H1 (cell line): ENCODE data around the gene SLC12A7. TPM values are rescaled to one million over a fixed set of nuclear protein-coding genes. Genes with fewer than 3 reads are reported as not detected.
A peak's percentile ranks its signal among the peaks of the same experiment; 100 is the strongest.

ENCODE experiments used
- CTCF ChIA-PET: fragments of 300-600 bp; sonication (Branson Sonifier 250); formaldehyde crosslinking; loops from one replicate; lab custom pipeline; 2021; ENCODE audit not compliant: partially characterized antibody; lab: Charles Lee
- POLR2A ChIA-PET: fragments of 300-600 bp; sonication (Branson Sonifier 250); formaldehyde crosslinking; loops from one replicate; lab custom pipeline; 2021; ENCODE audit warnings: inconsistent platforms; ENCODE audit not compliant: partially characterized antibody; lab: Charles Lee
- DNase-seq, 2 experiments: peaks; one replicate each; pipeline versions ENCODE4 v3.0.0 to v3.0.0-alpha.2; 2010 to 2022; ENCODE audit warnings: low spot score in 2 of 2, low read depth in 1 of 2, mixed read lengths in 1 of 2
- FAIRE-seq: peaks from 2 replicates; lab custom pipeline; 2011; peaks lifted over from hg19 to GRCh38; lab: Jason Lieb, UNC
- H2AFZ ChIP-seq: 2 replicates; pipeline ENCODE4 v1.8.1; 2012; ENCODE audit warnings: low read length, inconsistent platforms
- H2AK5ac ChIP-seq: 2 replicates; pipeline ENCODE4 v1.6.1; 2013; ENCODE audit warnings: low read depth, low read length
- H2BK120ac ChIP-seq: replicated peaks from 2 replicates; pipeline ENCODE3; 2013; ENCODE audit warnings: low read depth, low read length, inconsistent platforms
- H2BK12ac ChIP-seq: 2 replicates; pipeline ENCODE4 v1.6.1; 2013; ENCODE audit warnings: low read depth, low read length
- H2BK15ac ChIP-seq: 2 replicates; pipeline ENCODE4 v1.6.1; 2013; ENCODE audit warnings: low read length
- H2BK20ac ChIP-seq: 2 replicates; pipeline ENCODE4 v1.6.1; 2013; ENCODE audit warnings: low read length
- H2BK5ac ChIP-seq: 2 replicates; pipeline ENCODE4 v1.6.1; 2013; ENCODE audit warnings: low read depth, low read length
- H3K14ac ChIP-seq: 2 replicates; pipeline ENCODE4 v1.6.1; 2013; ENCODE audit warnings: inconsistent platforms; ENCODE audit not compliant: insufficient read length
- H3K18ac ChIP-seq: 2 replicates; pipeline ENCODE4 v1.6.1; 2013; ENCODE audit warnings: low read length; ENCODE audit errors: extremely low read depth
- H3K23ac ChIP-seq: 2 replicates; pipeline ENCODE4 v1.6.1; 2013; ENCODE audit warnings: inconsistent platforms; ENCODE audit not compliant: insufficient read length
- H3K23me2 ChIP-seq: 2 replicates; pipeline ENCODE4 v1.6.1; 2013; ENCODE audit warnings: low read depth, low read length
- H3K27ac ChIP-seq: 2 replicates; pipeline ENCODE4 v1.6.1; 2011; ENCODE audit warnings: low read depth, low read length, inconsistent platforms
- H3K27me3 ChIP-seq, 4 experiments: replicated peaks in 1 of 4; 1 replicate in 1 of 4; 2 replicates in 3 of 4; pipeline versions ENCODE4 v1.6.1 to v1.8.1; 2011 to 2013; ENCODE audit warnings: low read length in 3 of 4, mild to moderate bottlenecking in 3 of 4, inconsistent platforms in 2 of 4, mixed read lengths in 2 of 4, moderate library complexity in 1 of 4; ENCODE audit not compliant: control insufficient read depth in 3 of 4, insufficient read depth in 3 of 4; ENCODE audit errors: extremely low read depth in 1 of 4
- H3K36me3 ChIP-seq, 4 experiments: 2 replicates each; pipeline versions ENCODE4 v1.6.1 to v1.8.1; 2011 to 2013; ENCODE audit warnings: mild to moderate bottlenecking in 4 of 4, low read length in 3 of 4, moderate library complexity in 2 of 4, control low read depth in 1 of 4, inconsistent platforms in 1 of 4; ENCODE audit not compliant: insufficient read depth in 4 of 4, control insufficient read depth in 2 of 4
- H3K4ac ChIP-seq: replicated peaks from 2 replicates; pipeline ENCODE3; 2013; ENCODE audit warnings: low read length, low read depth, mixed read lengths, inconsistent platforms; ENCODE audit not compliant: insufficient read length
- H3K4me1 ChIP-seq, 4 experiments: replicated peaks in 1 of 4; 1 replicate in 1 of 4; 2 replicates in 3 of 4; pipeline versions ENCODE4 v1.6.1 to v1.8.1; 2011 to 2013; ENCODE audit warnings: low read length in 3 of 4, inconsistent platforms in 2 of 4, mixed read lengths in 1 of 4; ENCODE audit not compliant: insufficient read depth in 4 of 4, control insufficient read depth in 3 of 4
- H3K4me2 ChIP-seq, 2 experiments: 2 replicates each; pipeline versions ENCODE4 v1.6.1 to v1.8.1; 2011 to 2013; ENCODE audit warnings: low read depth in 2 of 2, low read length in 2 of 2, control low read depth in 1 of 2, inconsistent platforms in 1 of 2, mild to moderate bottlenecking in 1 of 2; ENCODE audit not compliant: insufficient read depth in 1 of 2
- H3K4me3 ChIP-seq, 4 experiments: fragments of 200-600, 300-600 bp in 1 of 4; sonication (generic), shearing (Covaris generic), sonication (Bioruptor Twin) in 1 of 4; 2 replicates each; pipeline versions ENCODE4 v1.5.1 to v1.8.1; 2011 to 2016; ENCODE audit warnings: low read length in 4 of 4, low read depth in 3 of 4, control low read depth in 2 of 4, inconsistent platforms in 2 of 4, mild to moderate bottlenecking in 2 of 4, mixed read lengths in 1 of 4, moderate library complexity in 1 of 4; ENCODE audit not compliant: insufficient read depth in 2 of 4; ENCODE audit errors: extremely low read depth in 1 of 4
- H3K56ac ChIP-seq: replicated peaks from 2 replicates; pipeline ENCODE3; 2013; ENCODE audit warnings: low read depth, mild to moderate bottlenecking, mixed read lengths, low read length, inconsistent platforms; ENCODE audit not compliant: insufficient read length
- H3K79me1 ChIP-seq: 2 replicates; pipeline ENCODE4 v1.6.1; 2013; ENCODE audit warnings: low read depth, low read length, control low read depth
- H3K79me2 ChIP-seq, 2 experiments: 2 replicates each; pipeline versions ENCODE4 v1.6.1 to v1.8.1; 2012 to 2013; ENCODE audit warnings: low read length in 2 of 2, mild to moderate bottlenecking in 2 of 2, inconsistent platforms in 1 of 2; ENCODE audit not compliant: insufficient read depth in 2 of 2, control insufficient read depth in 1 of 2
- H3K9ac ChIP-seq, 4 experiments: replicated peaks in 1 of 4; 1 replicate in 1 of 4; 2 replicates in 3 of 4; pipeline versions ENCODE4 v1.6.1 to v1.8.1; 2011 to 2013; ENCODE audit warnings: low read depth in 3 of 4, low read length in 3 of 4, control low read depth in 2 of 4, mild to moderate bottlenecking in 2 of 4, moderate library complexity in 2 of 4, inconsistent platforms in 1 of 4; ENCODE audit errors: extremely low read depth in 1 of 4
- H3K9me3 ChIP-seq, 2 experiments: 2 replicates each; pipeline versions ENCODE4 v1.6.1 to v1.8.1; 2012 to 2013; ENCODE audit warnings: mild to moderate bottlenecking in 2 of 2, moderate library complexity in 2 of 2, control low read depth in 1 of 2, inconsistent platforms in 1 of 2, low read depth in 1 of 2, low read length in 1 of 2, mixed read lengths in 1 of 2; ENCODE audit not compliant: insufficient read depth in 2 of 2
- H4K20me1 ChIP-seq, 2 experiments: replicated peaks in 1 of 2; 2 replicates each; pipeline versions ENCODE3 to v1.8.1; 2011 to 2013; ENCODE audit warnings: inconsistent platforms in 2 of 2, low read length in 2 of 2, mild to moderate bottlenecking in 1 of 2; ENCODE audit not compliant: insufficient read depth in 2 of 2, control insufficient read depth in 1 of 2
- H4K5ac ChIP-seq: 2 replicates; pipeline ENCODE4 v1.6.1; 2013; ENCODE audit warnings: low read length, low read depth, mixed read lengths, inconsistent platforms; ENCODE audit not compliant: insufficient read length
- H4K8ac ChIP-seq: 2 replicates; pipeline ENCODE4 v1.8.0; 2013; ENCODE audit warnings: mild to moderate bottlenecking, moderate library complexity, low read length, inconsistent platforms; ENCODE audit not compliant: insufficient read depth; ENCODE audit errors: extremely low read depth
- H4K91ac ChIP-seq: replicated peaks from 2 replicates; pipeline ENCODE3; 2013; ENCODE audit warnings: low read length, mixed read lengths, inconsistent platforms; ENCODE audit not compliant: insufficient read length
- ATF3 ChIP-seq: IDR thresholded peaks from 2 replicates; pipeline ENCODE4 v1.6.1; 2011; ENCODE audit warnings: low read depth, mild to moderate bottlenecking, low read length; ENCODE audit not compliant: insufficient read depth
- BACH1 ChIP-seq: IDR thresholded peaks from 2 replicates; pipeline ENCODE4 v1.6.1; 2012; ENCODE audit warnings: low read length, improper control_type of control experiment
- CBX5 ChIP-seq: fragments of 300-800, 300-1000 bp; sonication (generic); IDR thresholded peaks from 2 replicates; pipeline ENCODE4 v1.7.1; 2016; ENCODE audit warnings: antibody characterized with exemption, low read length, low read depth
- CHD2 ChIP-seq: IDR thresholded peaks from 2 replicates; pipeline ENCODE4 v1.6.1; 2012; ENCODE audit warnings: low read length, improper control_type of control experiment
- CREB1 ChIP-seq: IDR thresholded peaks from 2 replicates; pipeline ENCODE4 v1.6.1; 2012; ENCODE audit warnings: inconsistent platforms
- CTBP2 ChIP-seq: IDR thresholded peaks from 2 replicates; pipeline ENCODE4 v1.7.0; 2011; ENCODE audit warnings: borderline replicate concordance, mild to moderate bottlenecking, moderate library complexity, mixed read lengths, low read length; ENCODE audit not compliant: insufficient read depth, insufficient read length
- FOSL1 ChIP-seq: IDR thresholded peaks from 2 replicates; pipeline ENCODE4 v1.6.1; 2011; ENCODE audit warnings: mild to moderate bottlenecking, low read depth, low read length, moderate library complexity; ENCODE audit not compliant: insufficient read depth
- HDAC2 ChIP-seq, 2 experiments: fragments of 300-600 bp in 1 of 2; sonication (generic) in 1 of 2; IDR thresholded peaks; 2 replicates each; pipeline ENCODE4 v1.6.1; 2011 to 2012; ENCODE audit warnings: low read depth in 2 of 2, low read length in 2 of 2, mild to moderate bottlenecking in 2 of 2, moderate library complexity in 2 of 2, borderline replicate concordance in 1 of 2, inconsistent platforms in 1 of 2
- JUND ChIP-seq: IDR thresholded peaks from 2 replicates; pipeline ENCODE4 v1.6.1; 2011; ENCODE audit warnings: mild to moderate bottlenecking, improper control_type of control experiment, low read length
- KDM4A ChIP-seq: IDR thresholded peaks from one replicate; pipeline ENCODE4 v1.7.1; 2012; ENCODE audit warnings: low read depth, mild to moderate bottlenecking, moderate library complexity, low read length, inconsistent platforms; ENCODE audit not compliant: severe bottlenecking
- POLR2AphosphoS5 ChIP-seq: IDR thresholded peaks from 2 replicates; pipeline ENCODE4 v1.6.1; 2011; ENCODE audit warnings: low read depth, low read length
- SIX5 ChIP-seq: IDR thresholded peaks from 2 replicates; pipeline ENCODE4 v1.6.1; 2011; ENCODE audit warnings: mild to moderate bottlenecking, low read depth, low read length
- WGBS, 2 experiments: shearing (Covaris generic) in 1 of 2; methylation state at CpG; one replicate each; pipeline versions ENCODE4 v1.1.6 to v1.1.7; 2013 to 2015; ENCODE audit warnings: low lambda C conversion rate in 2 of 2, mixed read lengths in 2 of 2, inconsistent platforms in 1 of 2, low coverage in 1 of 2, missing lambda C conversion rate in 1 of 2; ENCODE audit not compliant: insufficient replicate concordance in 2 of 2, insufficient coverage in 1 of 2, insufficient read length in 1 of 2; ENCODE audit errors: extremely low coverage in 1 of 2, missing lambda C conversion rate in 1 of 2; 5-methylcytosine and 5-hydroxymethylcytosine counted together
- polyA plus RNA-seq, 7 experiments: library from polyadenylated mRNA; depleted of rRNA in 3 of 7; stranded (reverse) in 5 of 7; unstranded in 2 of 7; fragments of >200 nt in 5 of 7; fragments of 200-250 nt in 2 of 7; gene quantifications; 1 replicate in 5 of 7; 2 replicates in 1 of 7; 4 replicates in 1 of 7; pipeline versions ENCODE4 v1.2.1 to v1.2.3, GENCODE V29; 2011 to 2013; ENCODE audit warnings: missing spikeins in 2 of 7, mixed read lengths in 2 of 7
- total RNA-seq: library from RNA; stranded (reverse); fragmentation: NEBNext Ultra II Directional; extraction: Animal tissue kit (Norgen Biotek cat#: 25700); gene quantifications from 2 replicates; pipeline ENCODE4 v1.2.1, GENCODE V29; 2021

Gene SLC12A7
- total and polyA plus RNA-seq, 2 of the 8 experiments (the other 6 are each of a cell fraction or from before 2014, with no cell fraction given), result 23.5 to 39.7 TPM

GRCh38 chr5:1118231-1118698 lies 6.4 kb upstream of the SLC12A7 start:
- no peaks in the 10 kb centered on the region for H4K20me1 ChIP-seq
- no peak overlapping the region for H2AFZ ChIP-seq
- no peak overlapping the region for H3K18ac ChIP-seq
- H2BK120ac ChIP-seq, result no peak overlapping the region
- no peaks in the 10 kb centered on the region for H3K9me3 ChIP-seq
- H3K23ac ChIP-seq, result no peak overlapping the region
- no peak overlapping the region for H3K9ac ChIP-seq
- no peak overlapping the region for H3K4me3 ChIP-seq
- no peaks in the 10 kb centered on the region for H3K79me1 ChIP-seq
- no peaks in the 10 kb centered on the region for H3K36me3 ChIP-seq
- H2BK5ac ChIP-seq, result no peak overlapping the region
- DNase-seq, result no peak
- no peaks in the 10 kb centered on the region for H3K79me2 ChIP-seq
- H3K4ac ChIP-seq, result no peak overlapping the region
- no peak overlapping the region for H3K4me2 ChIP-seq
- H3K27me3 ChIP-seq, result no peaks in the 10 kb centered on the region
- no peak overlapping the region for H2AK5ac ChIP-seq
- H4K5ac ChIP-seq, result no peak overlapping the region
- CTCF ChIA-PET, result interaction anchor here (0.6 to 3.0 kb wide), 11 partner anchors 10 to 172 kb away, joined by 3 to 17 read pairs (median 4); no protein-coding TSS in a partner anchor
- no peak overlapping the region; the same call in 1 of the 2 replicates for H4K8ac ChIP-seq
- H3K27ac ChIP-seq, result no peak overlapping the region
- H2BK12ac ChIP-seq, result no peak overlapping the region
- POLR2A ChIA-PET, result interaction anchor here (1.2 to 4.2 kb wide), 3 partner anchors 9 to 23 kb away, joined by 3 to 22 read pairs (median 8); no protein-coding TSS in a partner anchor
- H3K56ac ChIP-seq, result no peak overlapping the region
- FAIRE-seq, result no peak
- no peak overlapping the region for H2BK20ac ChIP-seq
- peaks cover 0 to 8% (median 5%) of the 10 kb centered on the region in 4 experiments; a peak in 4 of 7 replicates for H3K4me1 ChIP-seq
- no peak overlapping the region for H3K14ac ChIP-seq
- no peak overlapping the region for H4K91ac ChIP-seq
- H3K23me2 ChIP-seq, result no peaks in the 10 kb centered on the region
- H2BK15ac ChIP-seq, result peak overlapping the region; percentile 53; the same call in 1 of the 2 replicates
- WGBS, 2 experiments, result 88% methylated on average over 16 of the region's 16 CpGs; no CpG with 5 or more reads in 1 of the 2 experiments
- TF ChIP-seq BACH1 (no peak), ATF3 (no peak), POLR2AphosphoS5 (no peak), CBX5 (no peak), SIX5 (no peak), JUND (no peak), CHD2 (no peak), HDAC2 (IDR thresholded peaks at IDR 0.05; ENCODE audit: borderline replicate concordance in 1 of 2, low read depth in 2 of 2, low read length in 2 of 2) (no peak), CTBP2 (no peak), CREB1 (no peak), FOSL1 (no peak), KDM4A (no peak)
